ENCODE results near the gene WNT7B.

Gene WNT7B

DNA sequence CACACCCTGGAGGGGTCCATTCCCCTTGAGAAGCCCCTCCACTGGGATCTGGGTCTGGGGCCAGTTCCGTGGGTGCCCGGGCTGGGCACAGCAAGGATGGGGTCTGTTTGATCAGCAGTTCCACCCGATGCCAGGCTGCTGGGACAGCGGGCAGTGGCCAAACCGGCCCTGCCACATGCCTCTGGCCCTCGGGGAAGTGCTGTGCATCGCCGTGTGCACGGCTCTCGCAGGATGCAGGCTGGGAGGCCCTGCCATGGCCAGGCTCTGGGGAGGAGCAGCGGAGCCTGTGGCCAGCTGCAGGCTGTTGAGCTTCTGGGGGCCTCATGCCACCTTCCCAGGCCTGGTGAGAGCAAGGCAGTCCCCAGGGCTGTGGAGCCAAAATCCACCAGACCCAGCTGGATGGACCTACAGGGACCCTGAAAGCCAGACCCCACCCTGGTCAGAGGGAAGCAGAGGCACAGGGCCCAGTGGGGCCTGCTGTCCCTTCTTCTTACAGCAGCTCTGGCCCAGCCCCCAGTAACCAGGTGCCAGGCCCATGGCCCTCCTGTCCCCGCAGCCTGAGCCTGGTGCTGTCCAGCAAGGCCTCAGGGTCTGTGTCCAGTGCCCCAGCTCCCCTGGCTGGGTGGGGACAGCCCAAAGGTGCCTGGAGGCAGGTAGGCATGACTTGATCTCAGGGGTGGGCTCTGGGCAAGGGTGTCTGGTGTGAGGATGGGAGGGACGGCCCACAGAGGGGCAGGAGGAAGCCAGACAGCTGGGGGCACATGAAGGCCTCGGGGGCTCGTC, 57.3 kb downstream of the WNT7B start:
- DNase-seq, result no peak
- Mint-ChIP-seq H3K27me3 (peaks cover 7% of the 10 kb centered on the region), H3K4me3 (no peak overlapping the region), H3K36me3 (no peaks in the 10 kb centered on the region), H3K4me1 (no peaks in the 10 kb centered on the region), H3K9me3 (no peaks in the 10 kb centered on the region), H3K27ac (no peak overlapping the region)
- CTCF ChIA-PET, result no interaction called here

DNA sequence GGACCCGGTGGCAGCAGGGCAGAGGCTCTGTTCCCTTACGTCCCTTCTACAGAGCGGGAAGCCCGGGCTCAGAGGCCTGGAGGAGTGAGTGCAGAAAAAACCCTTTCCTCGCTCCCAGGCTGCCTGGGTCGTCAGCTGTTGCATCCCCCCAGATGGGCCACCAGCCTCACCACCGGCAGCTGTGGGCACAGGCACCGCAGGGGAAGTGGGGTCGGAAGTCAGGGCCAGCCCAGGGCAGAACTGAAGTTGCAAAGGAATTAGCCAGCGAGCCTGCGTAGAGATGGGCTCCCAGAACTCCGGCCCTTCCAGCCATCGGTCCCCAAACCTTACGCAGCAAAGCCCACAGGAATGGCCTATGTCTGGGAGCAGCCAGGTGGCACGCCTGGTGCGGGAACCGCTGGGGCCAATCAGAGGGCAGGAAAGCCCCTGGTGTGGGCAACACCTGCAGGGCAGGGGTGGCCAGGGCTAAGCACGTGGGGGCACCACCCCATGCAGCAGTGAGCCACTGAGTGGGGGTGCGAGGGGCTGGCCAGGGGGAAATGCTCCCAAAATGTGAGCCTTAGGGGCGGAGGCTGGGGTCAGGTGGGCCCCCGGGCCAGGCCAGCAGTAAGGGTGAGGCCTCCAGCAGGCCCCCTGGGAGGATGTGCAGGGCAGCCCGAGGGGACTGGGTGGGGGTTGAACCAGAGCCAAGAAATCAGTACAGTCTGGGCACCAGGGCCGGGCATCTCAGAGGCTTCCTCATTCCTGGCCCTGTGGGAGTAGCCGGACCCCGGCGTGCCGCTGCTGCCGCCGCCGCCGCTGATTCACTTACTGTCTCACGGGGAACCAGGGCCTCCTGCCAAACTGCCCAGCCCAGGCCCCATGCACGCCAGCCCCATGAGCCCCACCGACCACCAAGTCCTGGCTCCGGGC, 58.2 kb downstream of the WNT7B start:
- Mint-ChIP-seq H3K36me3 (no peaks in the 10 kb centered on the region), H3K4me1 (no peaks in the 10 kb centered on the region), H3K9me3 (peaks cover 5% of the 10 kb centered on the region), H3K4me3 (no peak overlapping the region), H3K27ac (no peak overlapping the region), H3K27me3 (peaks cover 7% of the 10 kb centered on the region)
- CTCF ChIA-PET, result no interaction called here
- no peak for DNase-seq

DNA sequence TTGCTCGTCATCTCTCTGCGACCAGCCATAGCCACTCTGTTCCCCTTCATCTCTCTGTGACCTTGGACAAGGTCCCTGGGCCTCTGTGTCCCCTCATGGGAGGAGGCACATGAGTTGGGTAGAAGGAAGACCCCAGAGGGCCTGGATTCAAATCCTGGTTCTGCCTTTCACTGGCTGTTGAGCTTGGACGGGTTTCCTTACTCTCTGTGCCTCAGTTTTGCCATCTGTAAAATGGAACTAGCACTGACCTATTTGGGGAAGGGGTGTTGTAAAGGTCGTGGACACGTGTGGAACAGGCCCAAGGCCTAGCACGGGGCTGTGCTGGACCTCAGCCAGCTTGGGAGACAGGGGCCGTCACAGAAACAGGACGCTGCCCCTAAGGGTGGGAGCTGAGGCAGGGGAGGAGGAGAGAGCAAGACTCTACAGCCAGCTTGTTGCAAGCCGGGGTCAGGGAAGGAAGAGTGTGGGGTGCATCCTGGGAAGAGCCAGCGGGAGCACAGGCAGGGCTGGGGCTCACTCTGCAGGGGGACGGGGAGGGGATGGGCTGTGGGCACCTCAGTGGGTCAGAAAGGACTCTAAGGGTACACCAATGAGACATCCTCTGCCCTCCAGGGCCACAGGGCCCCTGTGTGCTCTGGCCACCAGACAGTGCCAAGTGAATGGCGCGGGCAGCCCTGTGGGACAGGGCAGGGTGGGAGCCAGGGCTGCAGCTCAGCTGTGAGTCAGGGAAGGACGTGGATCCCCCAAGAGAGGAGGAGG, 59.1 kb downstream of the WNT7B start:
- H3K9me3 Mint-ChIP-seq, result peaks cover 5% of the 10 kb centered on the region
- peaks cover 7% of the 10 kb centered on the region for H3K27me3 Mint-ChIP-seq
- H3K4me3 Mint-ChIP-seq, result no peak overlapping the region
- no peaks in the 10 kb centered on the region for H3K4me1 Mint-ChIP-seq
- no peak overlapping the region for H3K27ac Mint-ChIP-seq
- H3K36me3 Mint-ChIP-seq, result no peaks in the 10 kb centered on the region
- CTCF ChIA-PET, result no interaction called here
- no peak for DNase-seq

DNA sequence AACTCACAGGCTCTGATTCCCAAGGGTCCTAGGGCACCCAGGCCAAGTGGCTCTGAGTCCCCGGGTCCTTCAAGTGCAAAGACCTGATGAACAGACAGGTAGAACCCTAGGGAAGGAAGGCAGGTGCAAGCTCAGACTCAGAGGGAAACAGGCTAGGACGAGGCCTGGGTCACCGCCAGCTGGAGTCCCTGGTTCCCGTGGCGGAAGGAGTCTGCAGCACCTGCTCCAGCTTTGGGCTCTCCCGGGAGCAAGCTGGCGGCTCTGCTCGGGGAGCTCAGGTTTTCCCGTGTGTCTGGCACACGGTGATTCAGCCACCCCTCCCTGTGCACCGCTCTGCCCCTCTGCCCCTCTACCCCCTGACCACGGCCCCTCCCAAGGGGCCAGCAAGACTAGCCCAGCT, 59.8 kb downstream of the WNT7B start:
- H3K36me3 Mint-ChIP-seq, result no peaks in the 10 kb centered on the region
- DNase-seq, result no peak
- peaks cover 5% of the 10 kb centered on the region for H3K9me3 Mint-ChIP-seq
- no peak overlapping the region for H3K4me3 Mint-ChIP-seq
- H3K27ac Mint-ChIP-seq, result no peak overlapping the region
- CTCF ChIA-PET, result no interaction called here
- no peaks in the 10 kb centered on the region for H3K4me1 Mint-ChIP-seq
- H3K27me3 Mint-ChIP-seq, result peaks cover 7% of the 10 kb centered on the region

DNA sequence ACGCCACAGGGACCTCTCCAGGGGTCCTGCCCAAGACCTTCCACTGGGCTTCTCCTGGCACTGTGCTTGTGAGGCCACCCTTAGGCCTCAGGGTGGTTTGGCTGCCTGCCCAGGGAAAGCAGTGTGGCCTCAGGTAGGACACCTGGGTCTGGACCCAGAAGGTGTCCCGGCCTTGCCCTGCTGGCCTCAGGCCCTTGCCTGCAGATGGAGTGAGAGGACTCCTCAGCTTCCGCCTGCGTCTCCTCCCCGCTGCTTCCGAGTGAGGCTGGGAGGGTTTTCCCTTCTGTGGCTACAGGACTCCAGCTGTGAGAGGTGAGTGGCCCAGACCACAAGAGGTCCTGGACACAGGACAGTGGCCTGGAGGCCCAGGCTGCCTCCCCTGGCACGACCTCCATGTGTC, 60.4 kb downstream of the WNT7B start:
- Mint-ChIP-seq H3K36me3 (no peaks in the 10 kb centered on the region), H3K27ac (no peak overlapping the region), H3K4me1 (no peaks in the 10 kb centered on the region), H3K4me3 (no peak overlapping the region), H3K9me3 (peaks cover 5% of the 10 kb centered on the region), H3K27me3 (peaks cover 7% of the 10 kb centered on the region)
- no peak for DNase-seq
- CTCF ChIA-PET, result no interaction called here

DNA sequence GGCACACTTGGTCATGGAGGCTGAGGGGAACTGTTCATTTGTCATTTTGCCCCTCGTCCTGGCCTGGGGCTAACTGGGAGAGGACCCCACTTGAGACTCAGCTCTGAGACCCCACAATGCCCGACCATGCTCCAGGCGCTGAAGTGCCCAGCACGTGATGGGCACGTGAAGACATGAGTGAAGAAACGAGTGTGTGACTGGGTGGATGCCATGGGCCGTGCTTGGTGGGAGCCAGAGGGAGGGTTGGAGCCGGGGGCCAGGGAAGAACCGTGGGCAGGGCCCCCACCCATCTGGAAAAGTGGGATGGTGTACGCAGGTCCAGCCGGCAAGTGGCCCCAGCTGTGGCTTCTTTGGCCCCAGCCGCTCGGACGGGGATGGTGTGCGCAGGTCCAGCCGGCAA, 61.1 kb downstream of the WNT7B start:
- CTCF ChIA-PET, result no interaction called here
- Mint-ChIP-seq H3K4me3 (no peak overlapping the region), H3K27me3 (peaks cover 7% of the 10 kb centered on the region), H3K9me3 (peaks cover 5% of the 10 kb centered on the region), H3K4me1 (no peaks in the 10 kb centered on the region), H3K27ac (no peak overlapping the region), H3K36me3 (no peaks in the 10 kb centered on the region)
- no peak for DNase-seq

DNA sequence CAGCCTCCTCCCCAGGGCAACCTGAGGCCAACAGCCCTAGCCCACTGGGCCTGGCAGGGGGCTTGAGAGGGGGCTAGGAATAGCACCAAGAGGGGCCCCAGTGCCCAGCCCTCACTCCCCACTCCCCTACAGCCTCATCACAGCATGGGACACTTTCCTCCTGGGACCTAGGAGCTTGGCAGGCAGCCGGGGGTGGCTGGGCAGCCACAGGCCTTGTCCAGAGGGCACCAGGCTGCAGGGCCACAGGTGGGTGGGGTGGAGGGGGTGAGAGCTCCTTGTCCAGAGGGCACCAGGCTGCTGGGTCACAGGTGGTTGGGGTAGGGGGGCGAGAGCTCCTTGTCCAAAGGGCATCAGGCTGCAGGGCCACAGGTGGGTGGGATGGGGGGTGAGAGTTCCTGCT, 61.8 kb downstream of the WNT7B start:
- DNase-seq, result no peak
- Mint-ChIP-seq H3K9me3 (peaks cover 5% of the 10 kb centered on the region), H3K4me3 (no peak overlapping the region), H3K36me3 (no peaks in the 10 kb centered on the region), H3K4me1 (no peaks in the 10 kb centered on the region), H3K27ac (no peak overlapping the region), H3K27me3 (peaks cover 7% of the 10 kb centered on the region)
- CTCF ChIA-PET, result no interaction called here

DNA sequence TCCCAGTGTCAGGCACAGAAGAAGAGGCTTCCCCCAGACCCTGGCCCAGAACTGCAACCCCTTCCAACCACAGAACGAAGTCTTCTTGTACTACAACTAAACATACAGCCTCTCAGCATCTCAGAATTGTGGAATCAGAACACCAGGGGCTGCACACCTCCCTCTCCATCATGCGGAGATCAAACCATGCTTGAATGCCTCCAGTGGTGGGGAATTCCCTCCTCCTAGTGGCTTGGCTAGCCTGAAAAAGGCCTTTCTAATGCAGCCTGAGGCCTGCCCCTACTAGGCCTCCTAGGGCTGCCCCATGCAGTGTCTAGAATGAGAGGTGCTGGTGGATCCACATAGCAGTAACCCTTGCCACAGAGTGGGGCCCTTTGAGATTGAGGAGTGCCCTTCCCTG, 62.7 kb downstream of the WNT7B start:
- Mint-ChIP-seq H3K27ac (no peak overlapping the region), H3K4me1 (no peaks in the 10 kb centered on the region), H3K4me3 (no peak overlapping the region), H3K27me3 (peaks cover 7% of the 10 kb centered on the region), H3K9me3 (peaks cover 5% of the 10 kb centered on the region), H3K36me3 (no peaks in the 10 kb centered on the region)
- no peak for DNase-seq
- CTCF ChIA-PET, result no interaction called here

DNA sequence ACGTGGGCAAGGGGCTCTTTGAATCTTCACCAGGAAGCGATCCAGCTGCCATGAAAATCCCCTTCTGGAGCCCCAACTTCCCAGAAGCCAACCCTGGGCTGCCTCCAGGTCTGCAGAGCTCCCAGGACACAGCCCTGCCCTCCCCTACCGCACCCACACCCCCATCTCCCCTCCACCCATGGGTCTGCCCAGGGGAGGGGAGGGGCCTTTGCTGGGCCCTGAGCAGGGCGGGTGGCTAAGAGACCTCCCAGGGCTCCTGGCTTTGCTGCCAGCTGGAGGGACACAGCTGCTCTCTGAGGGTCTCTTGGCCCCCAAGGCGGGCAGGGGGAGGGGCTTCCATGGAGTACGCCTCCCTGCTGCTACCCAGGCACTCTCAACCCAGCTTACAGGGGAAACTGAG, 64.1 kb downstream of the WNT7B start:
- Mint-ChIP-seq H3K27me3 (peaks cover 7% of the 10 kb centered on the region), H3K9me3 (peaks cover 5% of the 10 kb centered on the region), H3K36me3 (no peaks in the 10 kb centered on the region), H3K27ac (no peak overlapping the region), H3K4me1 (no peaks in the 10 kb centered on the region), H3K4me3 (no peak overlapping the region)
- CTCF ChIA-PET, result no interaction called here
- no peak for DNase-seq

DNA sequence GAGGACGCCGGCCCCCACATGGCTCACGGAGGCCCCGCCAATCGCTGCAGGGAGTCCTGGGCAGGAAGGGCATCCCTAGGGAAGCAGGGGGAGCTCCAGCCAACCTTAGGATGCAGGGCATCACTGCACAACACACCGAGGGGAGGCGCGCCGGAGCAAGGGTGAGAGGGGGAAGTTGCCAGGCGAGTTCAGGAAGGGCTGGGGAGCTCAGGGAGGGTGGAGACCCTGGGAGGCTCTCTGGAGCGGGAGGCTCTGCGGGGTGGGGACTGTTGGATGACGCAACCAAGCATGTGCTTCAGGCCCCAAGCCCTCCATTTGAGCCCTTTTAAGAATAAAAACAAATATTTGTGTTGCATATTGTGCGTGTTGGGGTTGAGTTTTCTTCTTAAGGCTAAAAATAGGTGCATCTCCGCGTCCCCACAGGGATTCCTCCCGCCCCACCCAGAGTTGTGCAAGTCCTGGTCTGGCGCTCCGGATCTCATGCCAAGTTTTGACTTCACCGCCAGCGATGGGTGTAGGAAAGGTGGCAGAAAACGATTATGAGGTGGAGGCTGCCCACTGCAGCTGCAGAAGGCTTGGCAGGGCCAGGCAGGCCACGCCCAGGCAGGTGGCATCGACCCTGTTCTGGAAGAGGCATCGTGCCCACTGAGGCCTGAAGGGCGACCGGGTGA, 65.2 kb downstream of the WNT7B start:
- CTCF ChIA-PET, result no interaction called here
- Mint-ChIP-seq H3K27me3 (peaks cover 7% of the 10 kb centered on the region), H3K4me1 (no peaks in the 10 kb centered on the region), H3K4me3 (no peak overlapping the region), H3K9me3 (peaks cover 5% of the 10 kb centered on the region), H3K36me3 (no peaks in the 10 kb centered on the region), H3K27ac (no peak overlapping the region)
- no peak for DNase-seq

DNA sequence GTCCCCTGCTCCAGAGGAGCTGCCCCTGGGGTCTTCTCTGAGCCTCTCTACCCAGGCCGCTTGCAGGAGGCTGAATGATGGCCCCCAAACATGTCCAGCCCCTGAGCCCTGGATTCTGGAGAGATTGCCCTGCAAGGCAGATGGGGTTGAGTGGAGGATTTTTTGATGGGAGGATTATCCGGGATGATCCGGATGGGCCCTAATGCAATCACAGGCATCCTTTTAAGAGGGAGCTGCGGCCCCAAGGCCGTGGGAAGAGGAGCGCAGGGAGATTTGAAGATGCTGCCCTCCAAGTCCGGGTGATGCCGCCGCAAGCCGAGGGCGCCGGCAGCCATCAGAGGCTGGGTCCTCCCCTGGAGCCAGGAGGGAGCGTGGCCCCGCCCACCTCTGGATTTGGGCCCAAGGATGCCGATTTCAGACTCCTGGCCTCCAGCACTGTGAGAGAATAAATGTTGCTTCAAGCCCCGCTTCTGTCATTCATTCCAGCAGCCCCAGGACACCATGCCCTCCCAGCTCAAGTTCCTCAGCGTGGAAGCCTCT, 66.0 kb downstream of the WNT7B start:
- Mint-ChIP-seq H3K36me3 (no peaks in the 10 kb centered on the region), H3K4me1 (no peaks in the 10 kb centered on the region), H3K9me3 (peaks cover 5% of the 10 kb centered on the region), H3K4me3 (no peak overlapping the region), H3K27ac (no peak overlapping the region), H3K27me3 (peaks cover 7% of the 10 kb centered on the region)
- DNase-seq, result no peak
- CTCF ChIA-PET, result no interaction called here

DNA sequence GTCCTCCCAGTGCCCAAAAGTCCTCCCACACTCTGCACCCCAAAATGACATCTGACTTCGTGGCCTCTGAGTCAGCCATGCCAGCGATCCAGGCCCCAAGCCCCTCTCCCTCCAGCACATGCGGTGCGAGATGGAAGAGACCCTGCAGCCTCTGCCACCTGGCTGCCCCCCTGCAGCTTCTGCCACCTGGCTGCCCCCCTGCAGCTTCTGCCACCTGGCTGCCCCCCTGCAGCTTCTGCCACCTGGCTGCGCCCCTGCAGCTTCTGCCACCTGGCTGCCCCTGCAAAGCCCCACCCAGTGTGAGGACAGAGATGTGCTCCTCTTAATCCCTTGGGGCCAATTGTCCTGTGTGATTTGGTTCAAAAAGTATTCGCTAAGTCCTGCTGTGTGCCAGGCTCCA, 68.0 kb downstream of the WNT7B start:
- DNase-seq, result no peak
- H3K27me3 Mint-ChIP-seq, result peaks cover 12% of the 10 kb centered on the region
- H3K36me3 Mint-ChIP-seq, result no peaks in the 10 kb centered on the region
- no peak overlapping the region for H3K4me3 Mint-ChIP-seq
- H3K27ac Mint-ChIP-seq, result no peak overlapping the region
- H3K4me1 Mint-ChIP-seq, result no peaks in the 10 kb centered on the region
- CTCF ChIA-PET, result no interaction called here
- H3K9me3 Mint-ChIP-seq, result peaks cover 1% of the 10 kb centered on the region

DNA sequence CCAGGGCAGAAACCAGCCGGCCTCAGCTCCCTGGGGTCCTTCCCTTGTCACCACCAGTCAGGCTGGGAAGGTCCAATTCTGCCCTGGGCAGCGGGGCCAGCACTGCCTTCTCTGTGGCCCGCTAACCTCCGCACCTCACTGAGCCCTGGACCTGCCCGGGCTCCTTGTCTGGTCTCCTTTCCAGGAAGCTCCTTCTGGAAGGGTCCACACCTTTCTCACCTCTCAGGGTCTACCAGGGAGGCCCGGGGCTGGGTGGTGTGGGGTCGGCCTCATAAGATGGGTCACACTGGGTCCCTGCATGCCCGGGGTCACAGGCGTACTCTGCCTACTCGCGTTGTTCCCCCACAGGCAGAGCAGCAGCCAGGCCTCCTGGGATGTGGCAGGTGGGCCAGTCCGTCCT, 69.0 kb downstream of the WNT7B start:
- H3K36me3 Mint-ChIP-seq, result no peaks in the 10 kb centered on the region
- H3K27ac Mint-ChIP-seq, result no peak overlapping the region
- no peak for DNase-seq
- no peaks in the 10 kb centered on the region for H3K4me1 Mint-ChIP-seq
- H3K9me3 Mint-ChIP-seq, result no peaks in the 10 kb centered on the region
- no peak overlapping the region for H3K4me3 Mint-ChIP-seq
- peaks cover 19% of the 10 kb centered on the region for H3K27me3 Mint-ChIP-seq
- CTCF ChIA-PET, result no interaction called here

DNA sequence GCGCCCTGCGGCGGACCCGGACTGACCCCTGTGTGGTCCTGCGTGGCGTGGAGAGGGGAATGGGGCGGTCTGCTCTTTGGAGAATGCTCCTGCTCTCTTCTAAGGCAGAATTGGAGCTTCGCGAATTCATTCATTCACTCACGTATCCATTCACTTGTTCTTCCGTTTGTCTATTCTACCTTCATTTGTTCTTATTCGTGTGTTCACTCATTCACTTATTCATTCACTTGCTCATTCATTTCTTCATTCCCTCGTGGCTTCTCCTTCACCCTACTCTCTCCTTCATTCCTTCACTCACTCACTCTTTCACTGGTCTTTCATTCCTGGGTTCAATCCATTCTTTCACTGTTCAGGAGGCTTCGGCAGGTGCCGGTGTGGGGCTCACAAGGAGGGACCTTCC, 69.6 kb downstream of the WNT7B start:
- no peak overlapping the region for H3K27ac Mint-ChIP-seq
- DNase-seq, result no peak
- no peaks in the 10 kb centered on the region for H3K9me3 Mint-ChIP-seq
- no peaks in the 10 kb centered on the region for H3K36me3 Mint-ChIP-seq
- H3K27me3 Mint-ChIP-seq, result peaks cover 25% of the 10 kb centered on the region
- CTCF ChIA-PET, result no interaction called here
- no peaks in the 10 kb centered on the region for H3K4me1 Mint-ChIP-seq
- no peak overlapping the region for H3K4me3 Mint-ChIP-seq
